Measurements from ENCODE around the gene FOSB.

DNA sequence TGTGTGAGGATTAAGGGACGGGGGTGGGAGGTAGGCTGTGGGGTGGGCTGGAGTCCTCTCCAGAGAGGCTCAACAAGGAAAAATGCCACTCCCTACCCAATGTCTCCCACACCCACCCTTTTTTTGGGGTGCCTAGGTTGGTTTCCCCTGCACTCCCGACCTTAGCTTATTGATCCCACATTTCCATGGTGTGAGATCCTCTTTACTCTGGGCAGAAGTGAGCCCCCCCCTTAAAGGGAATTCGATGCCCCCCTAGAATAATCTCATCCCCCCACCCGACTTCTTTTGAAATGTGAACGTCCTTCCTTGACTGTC is 5.5 kb downstream of the FOSB start:
- TF ChIP-seq CTCF (conservative IDR thresholded peaks at IDR 0.05; ENCODE audit: low read depth, low read length) (no peak), EZH2 (IDR thresholded peaks at IDR 0.05; ENCODE audit: borderline replicate concordance, low read depth, low read length, poor library complexity, severe bottlenecking) (no peak)

Measured in A673 (cell line).